Measurements from ENCODE around the gene GRAP2. TPM values are rescaled to one million over a fixed set of nuclear protein-coding genes. Genes with fewer than 3 reads are reported as not detected.

Gene GRAP2
- total RNA-seq, 1 donor from 2014 or later: not detected

GRCh38 chr22:39925273-39925672 lies 24.4 kb downstream of the GRAP2 start:
- Mint-ChIP-seq H3K4me3 (no peak overlapping the region), H3K27me3 (ENCODE audit: insufficient read depth, low read depth) (peaks cover 11% of the 10 kb centered on the region), H3K4me1 (peaks cover 4% of the 10 kb centered on the region), H3K36me3 (no peaks in the 10 kb centered on the region), H3K27ac (no peak overlapping the region), H3K9me3 (no peaks in the 10 kb centered on the region)
- Histone ChIP-seq H3K79me2 (ENCODE audit: low read depth) (no peaks in the 10 kb centered on the region), H4K20me1 (ENCODE audit: low read depth) (no peaks in the 10 kb centered on the region), H3K4me3 (no peak overlapping the region), H3K36me3 (no peaks in the 10 kb centered on the region), H3K27ac (no peak overlapping the region), H3F3A (ENCODE audit: low read depth) (no peaks in the 10 kb centered on the region), H3K9me3 (ENCODE audit: low read depth) (no peaks in the 10 kb centered on the region), H3K27me3 (peaks cover 4% of the 10 kb centered on the region), H3K9ac (no peak overlapping the region), H3K4me2 (no peak overlapping the region), H3K4me1 (no peaks in the 10 kb centered on the region), H2AFZ (replicated peaks) (no peak overlapping the region)
- no peak for TF ChIP-seq EZH2phosphoT487 (IDR thresholded peaks at IDR 0.05)
- no peak for TF ChIP-seq EZH2 (IDR thresholded peaks at IDR 0.05)
- no peak for TF ChIP-seq CTCF (IDR thresholded peaks at IDR 0.05)
- DNase-seq (ENCODE audit: low spot score): no peak

DNA sequence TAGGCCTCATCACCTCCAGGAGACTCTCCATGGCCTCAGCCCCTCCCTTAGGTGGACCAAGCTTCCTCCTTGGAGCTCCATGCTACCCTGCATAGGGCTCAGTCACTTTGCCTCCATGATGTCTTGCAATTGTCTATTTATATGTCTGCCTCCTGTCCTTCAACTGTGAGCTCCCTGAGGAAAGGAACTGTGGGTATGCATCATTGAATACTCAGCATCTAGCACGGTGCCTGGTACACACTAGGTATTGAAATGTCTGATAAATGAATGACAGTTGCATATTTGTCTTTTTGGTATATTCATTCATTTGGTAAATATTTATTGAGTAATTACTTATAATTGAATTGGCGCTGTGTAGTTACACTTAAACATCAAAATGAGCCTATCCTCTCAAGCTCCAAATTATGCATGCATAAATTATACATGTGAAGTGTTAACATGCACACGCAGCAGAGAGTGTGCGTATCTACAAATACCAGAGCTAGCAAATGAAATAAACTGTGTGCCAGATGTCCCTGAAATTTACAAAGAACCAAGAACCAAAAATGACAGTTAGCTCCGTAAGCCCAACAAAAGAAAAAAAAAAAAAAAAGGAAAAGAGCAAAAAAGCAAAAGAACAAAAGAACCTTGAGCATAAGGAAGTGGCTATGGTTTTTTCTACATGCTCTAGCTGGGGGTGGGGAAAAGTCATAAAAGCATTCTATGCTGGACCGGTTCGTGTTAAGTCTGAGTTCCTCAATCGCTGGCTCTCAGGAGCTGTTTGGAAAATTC lies 25.2 kb downstream of the GRAP2 start:
- Histone ChIP-seq H3K9me3 (ENCODE audit: low read depth) (no peaks in the 10 kb centered on the region), H3K27me3 (peaks cover 4% of the 10 kb centered on the region), H3K4me1 (no peaks in the 10 kb centered on the region), H3F3A (ENCODE audit: low read depth) (no peaks in the 10 kb centered on the region), H4K20me1 (ENCODE audit: low read depth) (no peaks in the 10 kb centered on the region), H3K79me2 (ENCODE audit: low read depth) (no peaks in the 10 kb centered on the region), H3K9ac (no peak overlapping the region), H3K36me3 (no peaks in the 10 kb centered on the region), H2AFZ (replicated peaks) (no peak overlapping the region), H3K4me2 (no peak overlapping the region), H3K27ac (no peak overlapping the region), H3K4me3 (no peak overlapping the region)
- H3K27me3 Mint-ChIP-seq (ENCODE audit: insufficient read depth, low read depth): peaks cover 8% of the 10 kb centered on the region
- no peaks in the 10 kb centered on the region for H3K9me3 Mint-ChIP-seq
- TF ChIP-seq CTCF (IDR thresholded peaks at IDR 0.05) (no peak), EZH2 (IDR thresholded peaks at IDR 0.05) (no peak), EZH2phosphoT487 (IDR thresholded peaks at IDR 0.05) (no peak)
- no peaks in the 10 kb centered on the region for H3K4me1 Mint-ChIP-seq
- DNase-seq (ENCODE audit: low spot score): no peak
- H3K4me3 Mint-ChIP-seq: no peak overlapping the region
- no peaks in the 10 kb centered on the region for H3K36me3 Mint-ChIP-seq
- H3K27ac Mint-ChIP-seq: peak overlapping the region; percentile 38

DNA sequence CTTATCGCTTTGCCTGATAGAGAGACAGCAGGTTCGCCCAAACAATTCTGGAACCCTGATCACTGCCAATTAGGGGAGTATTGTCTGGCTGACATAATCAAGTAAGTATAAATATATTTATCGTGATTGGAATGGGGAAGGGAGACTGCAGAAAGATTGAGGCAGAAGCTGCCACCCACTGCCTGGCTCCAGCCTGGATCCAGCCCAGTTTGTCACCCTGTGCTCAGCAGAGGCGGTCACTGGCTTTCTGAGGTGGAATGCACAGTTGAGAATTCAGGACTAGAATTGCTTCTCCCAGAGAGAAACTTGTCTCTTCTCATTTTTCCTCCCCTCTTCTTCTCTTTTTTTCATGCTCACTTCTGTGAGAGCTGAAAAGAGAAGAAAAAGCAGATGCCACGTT lies 25.9 kb downstream of the GRAP2 start:
- no peaks in the 10 kb centered on the region for H4K20me1 ChIP-seq (ENCODE audit: low read depth)
- no peak overlapping the region for H3K4me2 ChIP-seq
- no peaks in the 10 kb centered on the region for H3F3A ChIP-seq (ENCODE audit: low read depth)
- Mint-ChIP-seq H3K4me3 (no peak overlapping the region), H3K27ac (no peak overlapping the region), H3K4me1 (no peaks in the 10 kb centered on the region), H3K27me3 (ENCODE audit: insufficient read depth, low read depth) (peaks cover 8% of the 10 kb centered on the region), H3K36me3 (no peaks in the 10 kb centered on the region), H3K9me3 (no peaks in the 10 kb centered on the region)
- H3K4me1 ChIP-seq: no peaks in the 10 kb centered on the region
- peaks cover 4% of the 10 kb centered on the region for H3K27me3 ChIP-seq
- no peaks in the 10 kb centered on the region for H3K79me2 ChIP-seq (ENCODE audit: low read depth)
- TF ChIP-seq EZH2 (IDR thresholded peaks at IDR 0.05) (no peak), EZH2phosphoT487 (IDR thresholded peaks at IDR 0.05) (no peak), CTCF (IDR thresholded peaks at IDR 0.05) (no peak)
- no peaks in the 10 kb centered on the region for H3K36me3 ChIP-seq
- no peak overlapping the region for H3K27ac ChIP-seq
- no peak overlapping the region for H2AFZ ChIP-seq (replicated peaks)
- DNase-seq (ENCODE audit: low spot score): no peak
- no peaks in the 10 kb centered on the region for H3K9me3 ChIP-seq (ENCODE audit: low read depth)
- no peak overlapping the region for H3K4me3 ChIP-seq
- no peak overlapping the region for H3K9ac ChIP-seq

Data from neural progenitor cell (in vitro differentiated cells).